Vagina (tissue), 2 donors: ENCODE results near the gene PPP1R3E.

ENCODE experiments used
- POLR2A ChIP-seq, 2 donors: fragments of 450-650 bp; IDR thresholded peaks; one replicate each; pipeline ENCODE4 v1.6.1; 2017; ENCODE audit warnings: antibody characterized with exemption in 2 of 2, mild to moderate bottlenecking in 2 of 2, moderate library complexity in 2 of 2
- POLR2AphosphoS5 ChIP-seq, 2 donors: sonication (generic); formaldehyde crosslinking; IDR thresholded peaks; one replicate each; pipeline ENCODE4 v1.9.0; 2017; ENCODE audit warnings: antibody characterized with exemption in 2 of 2, mild to moderate bottlenecking in 2 of 2, low read depth in 1 of 2; ENCODE audit not compliant: insufficient read depth in 1 of 2
- TF ChIP-seq, protein P1 (sequence below), 3 experiments: fragments of 450-650 bp in 2 of 3; fragments of 200-600 bp in 1 of 3; sonication (generic) in 1 of 3; IDR thresholded peaks; one replicate each; pipeline ENCODE4 v1.5.1; 2017 to 2019; ENCODE audit warnings: antibody characterized with exemption in 3 of 3, mild to moderate bottlenecking in 2 of 3, moderate library complexity in 2 of 3

DNA sequence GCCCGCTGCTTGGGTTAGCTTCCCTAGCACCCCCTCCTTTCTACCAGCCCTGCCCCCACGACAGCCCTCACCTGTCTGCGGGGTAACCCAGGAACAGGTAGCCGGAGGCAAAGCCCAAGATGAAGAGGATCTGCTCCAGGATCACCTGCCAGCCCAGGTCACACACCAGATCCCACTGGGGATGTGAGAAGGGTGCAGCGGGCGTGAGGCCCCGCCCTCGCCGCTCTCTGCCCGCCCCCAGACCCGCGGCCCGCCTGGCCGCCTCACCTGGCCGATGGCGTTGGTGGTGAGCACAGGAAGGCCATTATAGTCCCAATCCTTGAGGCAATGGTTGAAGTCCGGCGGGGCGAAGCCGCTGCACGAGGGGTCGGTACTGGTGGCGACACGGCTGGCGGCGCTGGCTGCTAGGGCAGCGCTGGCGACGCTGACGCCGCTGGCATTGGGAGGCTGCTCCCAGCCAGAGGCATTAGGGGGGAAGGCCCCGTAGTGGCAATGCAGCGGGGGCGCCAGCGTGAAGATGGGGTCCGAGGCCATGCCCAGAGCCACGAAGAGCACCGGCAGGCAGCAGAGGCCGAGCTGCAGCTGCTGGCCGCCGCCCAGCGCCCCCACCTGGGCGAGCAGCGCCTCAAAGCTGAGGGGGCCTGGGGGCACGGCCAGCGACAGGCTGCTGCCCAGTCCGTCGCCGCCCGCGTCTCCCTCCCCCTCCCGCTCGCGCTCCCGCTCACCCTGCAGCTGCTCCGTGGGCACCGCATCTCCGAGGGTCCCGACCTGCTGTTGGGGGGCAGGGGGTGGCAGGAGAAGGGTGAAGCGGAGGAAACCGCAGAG is 49.2 kb upstream of the PPP1R3E start:
- TF ChIP-seq, protein P1, sequence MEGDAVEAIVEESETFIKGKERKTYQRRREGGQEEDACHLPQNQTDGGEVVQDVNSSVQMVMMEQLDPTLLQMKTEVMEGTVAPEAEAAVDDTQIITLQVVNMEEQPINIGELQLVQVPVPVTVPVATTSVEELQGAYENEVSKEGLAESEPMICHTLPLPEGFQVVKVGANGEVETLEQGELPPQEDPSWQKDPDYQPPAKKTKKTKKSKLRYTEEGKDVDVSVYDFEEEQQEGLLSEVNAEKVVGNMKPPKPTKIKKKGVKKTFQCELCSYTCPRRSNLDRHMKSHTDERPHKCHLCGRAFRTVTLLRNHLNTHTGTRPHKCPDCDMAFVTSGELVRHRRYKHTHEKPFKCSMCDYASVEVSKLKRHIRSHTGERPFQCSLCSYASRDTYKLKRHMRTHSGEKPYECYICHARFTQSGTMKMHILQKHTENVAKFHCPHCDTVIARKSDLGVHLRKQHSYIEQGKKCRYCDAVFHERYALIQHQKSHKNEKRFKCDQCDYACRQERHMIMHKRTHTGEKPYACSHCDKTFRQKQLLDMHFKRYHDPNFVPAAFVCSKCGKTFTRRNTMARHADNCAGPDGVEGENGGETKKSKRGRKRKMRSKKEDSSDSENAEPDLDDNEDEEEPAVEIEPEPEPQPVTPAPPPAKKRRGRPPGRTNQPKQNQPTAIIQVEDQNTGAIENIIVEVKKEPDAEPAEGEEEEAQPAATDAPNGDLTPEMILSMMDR (IDR thresholded peaks at IDR 0.05), result no peak
- no peak for TF ChIP-seq POLR2A (IDR thresholded peaks at IDR 0.05)
- TF ChIP-seq POLR2AphosphoS5 (IDR thresholded peaks at IDR 0.05; ENCODE audit: insufficient read depth in 1 of 2, low read depth in 1 of 2), result no peak
